ENCODE data around the gene PID1.

DNA sequence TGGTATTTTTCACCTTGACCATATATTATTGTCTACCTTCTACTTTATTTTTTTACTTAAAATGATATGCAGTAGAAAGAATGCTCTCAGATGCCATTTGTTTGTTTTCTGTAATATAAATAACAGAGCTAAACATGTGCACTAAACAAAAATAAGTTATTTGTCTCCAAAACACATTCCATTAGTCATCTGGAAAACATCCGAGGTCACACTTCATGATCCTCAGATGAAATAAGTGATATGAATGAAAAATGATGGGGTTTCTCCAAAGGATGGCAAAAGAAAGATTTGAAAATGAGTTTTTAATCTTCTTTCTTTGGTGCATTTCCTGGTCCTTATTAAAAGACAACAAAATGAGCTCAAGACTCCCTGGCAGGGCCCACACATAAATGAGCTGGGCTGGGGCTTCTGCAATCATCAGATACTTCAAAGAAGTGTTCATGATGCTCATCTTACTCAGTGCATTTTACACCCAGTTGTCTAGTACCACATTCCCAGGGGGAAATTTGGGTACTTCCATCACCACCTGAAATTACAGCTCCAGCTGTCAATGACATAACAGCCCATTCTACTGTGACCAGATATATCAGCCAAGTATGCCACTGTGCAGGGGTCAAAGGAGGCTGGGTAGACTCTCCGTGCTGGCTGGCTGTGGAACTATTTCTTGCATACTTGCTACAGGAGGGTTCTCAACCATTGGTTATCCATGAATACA, 283.5 kb downstream of the PID1 start:
- TF ChIP-seq, protein P1, sequence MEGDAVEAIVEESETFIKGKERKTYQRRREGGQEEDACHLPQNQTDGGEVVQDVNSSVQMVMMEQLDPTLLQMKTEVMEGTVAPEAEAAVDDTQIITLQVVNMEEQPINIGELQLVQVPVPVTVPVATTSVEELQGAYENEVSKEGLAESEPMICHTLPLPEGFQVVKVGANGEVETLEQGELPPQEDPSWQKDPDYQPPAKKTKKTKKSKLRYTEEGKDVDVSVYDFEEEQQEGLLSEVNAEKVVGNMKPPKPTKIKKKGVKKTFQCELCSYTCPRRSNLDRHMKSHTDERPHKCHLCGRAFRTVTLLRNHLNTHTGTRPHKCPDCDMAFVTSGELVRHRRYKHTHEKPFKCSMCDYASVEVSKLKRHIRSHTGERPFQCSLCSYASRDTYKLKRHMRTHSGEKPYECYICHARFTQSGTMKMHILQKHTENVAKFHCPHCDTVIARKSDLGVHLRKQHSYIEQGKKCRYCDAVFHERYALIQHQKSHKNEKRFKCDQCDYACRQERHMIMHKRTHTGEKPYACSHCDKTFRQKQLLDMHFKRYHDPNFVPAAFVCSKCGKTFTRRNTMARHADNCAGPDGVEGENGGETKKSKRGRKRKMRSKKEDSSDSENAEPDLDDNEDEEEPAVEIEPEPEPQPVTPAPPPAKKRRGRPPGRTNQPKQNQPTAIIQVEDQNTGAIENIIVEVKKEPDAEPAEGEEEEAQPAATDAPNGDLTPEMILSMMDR (IDR thresholded peaks at IDR 0.05; ENCODE audit: insufficient read depth, low read depth, low read length): no peak
- TF ChIP-seq EZH2 (IDR thresholded peaks at IDR 0.05; ENCODE audit: insufficient read depth, low read length): no peak
